ENCODE data around the gene ARID3A. TPM values are rescaled to one million over a fixed set of nuclear protein-coding genes. Genes with fewer than 3 reads are reported as not detected.

The ARID3A gene
- total and polyA plus RNA-seq, 2 of the 13 experiments (the other 11 are each of a cell fraction or from before 2014, with no cell fraction given) = 71.3 to 77.9 TPM

DNA sequence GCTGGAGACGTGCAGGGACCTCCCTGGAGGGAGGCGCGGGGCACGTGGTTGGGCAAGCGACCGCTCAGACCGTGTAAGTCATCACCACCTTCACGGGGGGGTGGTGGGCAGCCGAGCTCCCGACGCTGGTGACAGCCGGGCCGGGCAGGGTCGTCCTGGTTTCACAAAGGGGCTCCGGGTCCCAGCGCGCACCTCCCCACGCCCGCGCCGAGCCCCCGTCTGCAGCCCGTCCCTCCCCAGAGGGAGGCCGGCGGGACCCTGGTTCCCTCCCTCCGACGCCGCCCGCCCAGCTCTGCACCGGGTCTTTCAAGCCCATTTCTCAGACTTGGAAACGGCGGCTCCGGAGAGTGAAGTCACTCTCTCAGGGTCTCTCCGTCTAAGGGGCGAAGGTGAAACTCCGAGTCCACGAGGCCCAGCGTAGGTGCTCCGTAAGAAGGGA lies 729 bp upstream of the ARID3A start (continued):
- TF ChIP-seq, protein P1, sequence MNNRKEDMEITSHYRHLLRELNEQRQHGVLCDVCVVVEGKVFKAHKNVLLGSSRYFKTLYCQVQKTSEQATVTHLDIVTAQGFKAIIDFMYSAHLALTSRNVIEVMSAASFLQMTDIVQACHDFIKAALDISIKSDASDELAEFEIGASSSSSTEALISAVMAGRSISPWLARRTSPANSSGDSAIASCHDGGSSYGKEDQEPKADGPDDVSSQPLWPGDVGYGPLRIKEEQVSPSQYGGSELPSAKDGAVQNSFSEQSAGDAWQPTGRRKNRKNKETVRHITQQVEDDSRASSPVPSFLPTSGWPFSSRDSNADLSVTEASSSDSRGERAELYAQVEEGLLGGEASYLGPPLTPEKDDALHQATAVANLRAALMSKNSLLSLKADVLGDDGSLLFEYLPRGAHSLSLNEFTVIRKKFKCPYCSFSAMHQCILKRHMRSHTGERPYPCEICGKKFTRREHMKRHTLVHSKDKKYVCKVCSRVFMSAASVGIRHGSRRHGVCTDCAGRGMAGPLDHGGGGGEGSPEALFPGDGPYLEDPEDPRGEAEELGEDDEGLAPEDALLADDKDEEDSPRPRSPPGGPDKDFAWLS (CRISPR knock-in tag; IDR thresholded peaks at IDR 0.05; ENCODE audit: borderline replicate concordance) = no peak
- TF ChIP-seq KAT7 (CRISPR knock-in tag; IDR thresholded peaks at IDR 0.05; ENCODE audit: borderline replicate concordance) = peak; percentile 82; the same call in 1 of the 2 replicates
- no peak for TF ChIP-seq ZNF710 (CRISPR knock-in tag; IDR thresholded peaks at IDR 0.05; ENCODE audit: borderline replicate concordance)
- TF ChIP-seq THYN1 (CRISPR knock-in tag; IDR thresholded peaks at IDR 0.05; ENCODE audit: borderline replicate concordance, low read depth) = no peak
- TF ChIP-seq, protein P2, sequence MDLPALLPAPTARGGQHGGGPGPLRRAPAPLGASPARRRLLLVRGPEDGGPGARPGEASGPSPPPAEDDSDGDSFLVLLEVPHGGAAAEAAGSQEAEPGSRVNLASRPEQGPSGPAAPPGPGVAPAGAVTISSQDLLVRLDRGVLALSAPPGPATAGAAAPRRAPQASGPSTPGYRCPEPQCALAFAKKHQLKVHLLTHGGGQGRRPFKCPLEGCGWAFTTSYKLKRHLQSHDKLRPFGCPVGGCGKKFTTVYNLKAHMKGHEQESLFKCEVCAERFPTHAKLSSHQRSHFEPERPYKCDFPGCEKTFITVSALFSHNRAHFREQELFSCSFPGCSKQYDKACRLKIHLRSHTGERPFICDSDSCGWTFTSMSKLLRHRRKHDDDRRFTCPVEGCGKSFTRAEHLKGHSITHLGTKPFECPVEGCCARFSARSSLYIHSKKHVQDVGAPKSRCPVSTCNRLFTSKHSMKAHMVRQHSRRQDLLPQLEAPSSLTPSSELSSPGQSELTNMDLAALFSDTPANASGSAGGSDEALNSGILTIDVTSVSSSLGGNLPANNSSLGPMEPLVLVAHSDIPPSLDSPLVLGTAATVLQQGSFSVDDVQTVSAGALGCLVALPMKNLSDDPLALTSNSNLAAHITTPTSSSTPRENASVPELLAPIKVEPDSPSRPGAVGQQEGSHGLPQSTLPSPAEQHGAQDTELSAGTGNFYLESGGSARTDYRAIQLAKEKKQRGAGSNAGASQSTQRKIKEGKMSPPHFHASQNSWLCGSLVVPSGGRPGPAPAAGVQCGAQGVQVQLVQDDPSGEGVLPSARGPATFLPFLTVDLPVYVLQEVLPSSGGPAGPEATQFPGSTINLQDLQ (CRISPR knock-in tag; IDR thresholded peaks at IDR 0.05) = no peak
- TF ChIP-seq, protein P3, sequence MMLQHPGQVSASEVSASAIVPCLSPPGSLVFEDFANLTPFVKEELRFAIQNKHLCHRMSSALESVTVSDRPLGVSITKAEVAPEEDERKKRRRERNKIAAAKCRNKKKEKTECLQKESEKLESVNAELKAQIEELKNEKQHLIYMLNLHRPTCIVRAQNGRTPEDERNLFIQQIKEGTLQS (CRISPR knock-in tag; IDR thresholded peaks at IDR 0.05) = peak; percentile 68; the same call in 1 of the 2 replicates
- peak; percentile 23; the same call in 1 of the 2 replicates for TF ChIP-seq TAF1 (CRISPR knock-in tag; IDR thresholded peaks at IDR 0.05)
- TF ChIP-seq, protein P4, sequence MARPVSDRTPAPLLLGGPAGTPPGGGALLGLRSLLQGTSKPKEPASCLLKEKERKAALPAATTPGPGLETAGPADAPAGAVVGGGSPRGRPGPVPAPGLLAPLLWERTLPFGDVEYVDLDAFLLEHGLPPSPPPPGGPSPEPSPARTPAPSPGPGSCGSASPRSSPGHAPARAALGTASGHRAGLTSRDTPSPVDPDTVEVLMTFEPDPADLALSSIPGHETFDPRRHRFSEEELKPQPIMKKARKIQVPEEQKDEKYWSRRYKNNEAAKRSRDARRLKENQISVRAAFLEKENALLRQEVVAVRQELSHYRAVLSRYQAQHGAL (CRISPR knock-in tag; IDR thresholded peaks at IDR 0.05; ENCODE audit: not compliant biosample characterization) = no peak
- peak; percentile 64 for TF ChIP-seq RBM39 (IDR thresholded peaks at IDR 0.05; ENCODE audit: low read depth, low read length, poor library complexity, severe bottlenecking)
- TF ChIP-seq HMGXB3 (CRISPR knock-in tag; IDR thresholded peaks at IDR 0.05; ENCODE audit: borderline replicate concordance) = 0 out of 2 replicates have a peak, but pooled peaks have one; percentile 22
- 0 out of 2 replicates have a peak, but pooled peaks have one; percentile 40 for TF ChIP-seq ZNF564 (CRISPR knock-in tag; IDR thresholded peaks at IDR 0.05)
- TF ChIP-seq NFIB (CRISPR knock-in tag; IDR thresholded peaks at IDR 0.05; ENCODE audit: borderline replicate concordance) = no peak
- no peak for TF ChIP-seq NRL (CRISPR knock-in tag; IDR thresholded peaks at IDR 0.05; ENCODE audit: borderline replicate concordance)

All from HepG2 (cell line).